Measurements from ENCODE around the gene WSCD1.

WSCD1 gene

GRCh38 chr17:6069539-6070429, at the start of gene WSCD1:
Gene WSCD1 (plus strand): TSS chr17:6070379. CDS start chr17:6080659, 10,280 bp downstream.
- DNase-seq: no peak

- no peak for DNase-seq
Observed at GRCh38 chr17:6021011-6021400, 49.2 kb upstream of the WSCD1 start.

- no peak for DNase-seq
Observed at GRCh38 chr17:6021627-6022026, 48.6 kb upstream of the WSCD1 start.

GRCh38 chr17:6023036-6023831, 46.9 kb upstream of the WSCD1 start:
- DNase-seq: no peak

- no peak for DNase-seq
Observed at GRCh38 chr17:6024576-6024975, 45.6 kb upstream of the WSCD1 start.

GRCh38 chr17:6027342-6028024, 42.7 kb upstream of the WSCD1 start:
- no peak for DNase-seq

GRCh38 chr17:6028294-6028693, 41.9 kb upstream of the WSCD1 start:
- DNase-seq: no peak

- no peak for DNase-seq
Observed at GRCh38 chr17:6035801-6036394, 34.3 kb upstream of the WSCD1 start.

GRCh38 chr17:6040504-6040903, 29.7 kb upstream of the WSCD1 start:
- DNase-seq: no peak

GRCh38 chr17:6041246-6041645, 28.9 kb upstream of the WSCD1 start:
- no peak for DNase-seq

- no peak for DNase-seq
Observed at GRCh38 chr17:6043405-6043804, 26.8 kb upstream of the WSCD1 start.

- no peak for DNase-seq
Observed at GRCh38 chr17:6044261-6044660, 25.9 kb upstream of the WSCD1 start.

- no peak for DNase-seq
Observed at GRCh38 chr17:6045621-6046357, 24.4 kb upstream of the WSCD1 start.

- no peak for DNase-seq
Observed at GRCh38 chr17:6046431-6046830, 23.7 kb upstream of the WSCD1 start.

GRCh38 chr17:6046931-6047330, 23.2 kb upstream of the WSCD1 start:
- no peak for DNase-seq

- DNase-seq: no peak
Observed at GRCh38 chr17:6047966-6048365, 22.2 kb upstream of the WSCD1 start.

GRCh38 chr17:6048486-6048885, 21.7 kb upstream of the WSCD1 start:
- no peak for DNase-seq

- no peak for DNase-seq
Observed at GRCh38 chr17:6052926-6053325, 17.3 kb upstream of the WSCD1 start.

- DNase-seq: no peak
Observed at GRCh38 chr17:6054372-6054771, 15.8 kb upstream of the WSCD1 start.

GRCh38 chr17:6056104-6056503, 14.1 kb upstream of the WSCD1 start:
- no peak for DNase-seq

- no peak for DNase-seq
Observed at GRCh38 chr17:6057562-6057961, 12.6 kb upstream of the WSCD1 start.

- no peak for DNase-seq
Observed at GRCh38 chr17:6059406-6059805, 10.8 kb upstream of the WSCD1 start.
